Measurements from ENCODE around the gene DAPK1.

The DAPK1 gene

GRCh38 chr9:87572719-87573118 is 75.1 kb downstream of the DAPK1 start:
- no peak for DNase-seq

DNA sequence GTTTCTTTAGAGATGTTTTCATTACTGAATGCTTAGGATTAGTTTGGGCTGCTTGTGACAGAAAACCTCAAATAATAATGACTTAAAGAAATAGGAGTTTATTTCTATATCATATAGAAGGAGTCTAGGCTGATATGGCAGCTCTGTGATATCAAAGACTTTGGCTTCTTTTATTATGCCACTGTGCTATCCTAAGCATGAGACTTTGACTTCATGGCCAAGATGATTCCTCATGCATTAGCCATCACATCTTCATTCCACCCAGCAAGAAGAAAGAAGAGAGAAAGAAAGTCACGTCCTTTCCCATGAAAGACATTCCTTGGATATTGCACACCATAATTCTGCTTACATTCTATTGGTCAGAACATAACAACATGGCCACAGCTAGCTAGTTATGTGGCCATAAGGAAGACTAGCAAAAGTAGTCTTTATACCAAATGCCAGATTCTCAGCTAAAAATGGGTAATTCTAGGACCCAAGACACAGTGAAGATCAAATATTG is 76.2 kb downstream of the DAPK1 start:
- DNase-seq, result no peak

- DNase-seq, result no peak
Observed at GRCh38 chr9:87577746-87578145, 80.1 kb downstream of the DAPK1 start.

DNA sequence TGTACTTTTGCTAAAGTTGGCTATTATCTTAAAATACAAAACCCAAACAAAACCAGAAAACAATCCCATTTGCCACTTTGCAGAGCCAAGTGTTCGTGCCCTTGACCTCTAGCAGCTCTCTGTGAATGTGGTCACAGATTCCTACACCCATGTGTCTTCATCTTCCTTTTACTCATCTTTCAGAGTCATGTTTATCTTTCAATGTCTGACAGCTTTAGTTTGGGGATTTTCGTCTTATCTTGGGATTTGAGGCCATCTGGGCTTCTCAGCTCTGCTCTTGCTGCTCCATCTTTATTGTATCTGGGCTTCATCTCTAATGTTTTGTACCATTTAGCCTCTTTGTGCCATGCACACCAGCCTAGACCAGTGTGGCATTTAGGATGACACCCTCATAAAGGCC is 81.0 kb downstream of the DAPK1 start:
- DNase-seq, result no peak

DNA sequence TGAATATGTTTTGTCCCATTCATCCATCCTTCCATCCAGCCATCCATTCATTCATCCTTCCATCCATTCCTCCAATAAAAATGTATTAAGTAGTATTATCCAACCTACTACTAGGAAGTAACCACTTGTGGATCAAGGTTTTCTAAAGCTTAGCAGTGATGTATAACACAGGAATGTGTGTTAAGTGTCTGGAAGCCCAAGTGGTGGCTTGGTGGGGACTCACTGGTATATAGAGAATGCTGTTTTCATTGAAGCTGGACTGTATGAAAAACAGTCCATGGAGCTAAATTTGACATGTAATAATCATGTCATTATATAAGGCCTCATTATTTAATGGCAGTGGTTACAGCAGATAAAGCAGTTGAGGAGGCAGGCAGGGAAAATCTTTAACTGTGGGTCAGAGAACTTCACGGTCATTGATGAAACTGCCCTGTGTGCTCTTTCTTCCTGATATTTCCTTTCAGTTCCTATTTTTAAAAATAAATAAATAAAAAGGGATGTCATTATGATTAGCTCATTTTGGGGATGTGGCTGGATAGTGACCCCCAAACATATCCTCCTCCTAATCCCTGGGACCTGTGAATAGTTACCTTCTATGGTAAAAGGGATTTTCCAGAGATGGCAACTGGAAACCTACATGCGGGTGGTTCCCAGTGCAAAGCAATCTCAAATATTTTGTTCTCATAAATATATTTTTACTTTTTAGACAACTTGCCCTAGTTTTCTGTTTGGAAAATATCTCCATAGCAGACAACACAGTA is 82.3 kb downstream of the DAPK1 start:
- no peak for DNase-seq

DNA sequence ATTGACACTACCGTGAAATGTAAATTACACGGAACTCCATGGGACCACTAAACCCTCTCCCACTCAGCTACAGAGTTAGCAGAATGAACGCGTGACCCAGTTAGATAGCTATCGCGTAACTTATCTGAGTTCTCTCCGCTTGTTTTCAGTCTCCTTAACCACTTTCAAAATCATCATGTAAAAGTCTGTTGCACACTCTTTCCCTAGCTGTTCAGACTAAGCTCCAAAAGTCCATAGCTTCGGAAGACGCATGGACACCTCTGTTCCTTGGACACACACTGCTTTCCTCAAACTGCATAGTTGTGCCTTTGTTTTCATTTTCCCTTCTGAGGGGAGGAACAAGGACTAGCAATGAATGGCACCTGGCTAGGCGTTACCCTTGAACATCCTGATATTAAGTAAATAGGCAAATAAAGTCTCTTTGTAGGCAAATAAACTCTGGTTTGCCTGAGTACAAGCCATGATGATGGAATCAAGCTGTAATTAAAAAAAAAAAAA is 83.3 kb downstream of the DAPK1 start:
- no peak for DNase-seq

GRCh38 chr9:87581513-87581912 is 83.8 kb downstream of the DAPK1 start:
- DNase-seq, result no peak

GRCh38 chr9:87581949-87582637 is 84.4 kb downstream of the DAPK1 start:
- no peak for DNase-seq

GRCh38 chr9:87584326-87584725 is 86.7 kb downstream of the DAPK1 start:
- DNase-seq, result no peak

DNA sequence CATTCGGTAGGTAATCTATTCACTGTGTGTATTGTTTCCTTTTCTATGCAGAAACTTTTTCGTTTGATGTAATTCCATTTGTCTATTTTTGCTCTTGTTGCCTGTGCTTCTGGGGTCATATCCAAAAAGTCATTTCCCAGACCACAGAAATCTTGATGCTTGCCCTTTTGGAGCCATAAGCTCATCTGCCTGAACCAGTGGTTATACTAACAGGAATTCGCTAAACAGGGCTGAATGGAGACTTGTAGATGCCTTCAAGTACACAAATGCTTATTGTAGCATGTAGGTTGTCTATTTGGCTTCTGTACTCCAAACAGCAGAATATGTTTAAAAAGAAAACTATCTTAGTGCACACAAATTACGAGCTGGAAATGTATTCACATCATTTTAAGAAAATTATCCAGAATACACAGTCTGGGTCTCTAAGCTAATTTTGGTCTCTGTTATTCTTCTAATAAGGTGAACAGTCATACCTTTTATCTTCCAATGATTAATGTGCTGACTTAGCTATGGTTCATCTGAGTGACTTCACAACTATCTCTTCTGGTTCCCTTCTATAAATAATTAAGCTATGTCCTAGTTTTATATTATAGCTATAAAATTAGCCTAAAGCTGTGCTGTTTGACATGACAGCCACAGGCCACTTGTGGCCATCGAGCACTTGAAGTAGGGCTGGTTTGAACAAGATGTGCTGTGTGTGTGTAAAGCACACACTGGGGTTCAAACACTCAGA is 87.6 kb downstream of the DAPK1 start:
- DNase-seq, result no peak

GRCh38 chr9:87586731-87587355 is 89.2 kb downstream of the DAPK1 start:
- DNase-seq, result no peak

- no peak for DNase-seq
Observed at GRCh38 chr9:87587356-87587745, 89.7 kb downstream of the DAPK1 start.

DNA sequence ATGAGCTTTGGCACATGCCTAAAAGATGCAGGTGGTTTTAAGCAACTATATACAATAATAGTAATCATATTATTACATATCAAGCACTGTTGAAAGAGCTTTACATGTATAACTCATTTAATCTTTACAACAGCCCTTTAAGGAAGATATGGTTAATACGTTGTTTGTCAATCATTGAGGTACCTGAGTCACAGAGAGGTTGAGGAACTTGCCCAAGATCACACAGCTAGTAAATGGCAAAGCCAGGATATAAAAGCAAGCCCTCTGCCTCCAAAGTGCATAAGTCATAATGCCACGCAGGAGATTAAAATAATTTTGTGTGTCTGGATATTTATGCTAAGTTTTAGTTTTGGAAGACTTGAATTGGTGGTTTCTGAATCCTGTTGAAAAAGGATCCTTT is 90.2 kb downstream of the DAPK1 start:
- no peak for DNase-seq

DNA sequence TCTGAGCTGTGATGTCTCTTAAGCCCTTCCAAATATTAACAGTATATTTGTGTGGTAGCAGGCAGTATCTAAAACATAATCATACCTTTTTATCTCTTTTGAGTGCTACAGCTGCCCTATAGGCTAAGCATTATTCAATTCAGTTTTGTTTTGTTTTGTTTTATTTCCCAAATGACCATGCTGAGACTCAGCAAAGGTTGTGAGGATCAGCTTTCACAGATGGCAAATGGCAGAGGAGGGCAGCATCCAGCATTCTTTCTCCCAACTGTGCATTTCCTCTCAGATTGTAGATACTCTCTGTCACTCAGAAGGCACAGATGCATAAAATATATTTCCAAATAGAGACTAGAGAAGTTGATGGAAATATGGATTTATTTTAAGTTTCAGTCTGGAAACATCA is 90.7 kb downstream of the DAPK1 start:
- no peak for DNase-seq

DNA sequence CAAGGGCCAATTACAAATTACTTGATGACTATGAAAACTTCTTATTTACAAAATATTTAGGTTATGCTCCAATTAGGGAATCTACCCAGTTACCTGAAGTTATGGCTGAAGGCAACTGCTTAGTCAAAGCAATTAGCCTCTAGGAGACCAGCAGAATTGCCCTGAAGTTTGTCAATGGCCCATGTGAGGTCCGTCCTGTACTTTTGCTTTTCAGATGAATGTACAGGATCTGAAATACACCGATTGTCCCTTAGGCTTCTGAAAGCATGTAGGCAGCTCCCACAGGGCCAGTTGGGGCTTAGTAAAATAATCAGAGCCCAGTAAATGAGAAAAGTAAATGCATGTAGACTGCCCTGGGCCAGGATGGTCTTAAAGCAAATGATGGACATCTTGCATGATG is 93.3 kb downstream of the DAPK1 start:
- DNase-seq, result no peak

- DNase-seq, result no peak
Observed at GRCh38 chr9:87592554-87593358, 95.1 kb downstream of the DAPK1 start.

GRCh38 chr9:87593359-87593980 is 95.8 kb downstream of the DAPK1 start:
- DNase-seq, result no peak

GRCh38 chr9:87594194-87594593 is 96.5 kb downstream of the DAPK1 start:
- no peak for DNase-seq

- DNase-seq, result no peak
Observed at GRCh38 chr9:87594662-87595061, 97.0 kb downstream of the DAPK1 start.

DNA sequence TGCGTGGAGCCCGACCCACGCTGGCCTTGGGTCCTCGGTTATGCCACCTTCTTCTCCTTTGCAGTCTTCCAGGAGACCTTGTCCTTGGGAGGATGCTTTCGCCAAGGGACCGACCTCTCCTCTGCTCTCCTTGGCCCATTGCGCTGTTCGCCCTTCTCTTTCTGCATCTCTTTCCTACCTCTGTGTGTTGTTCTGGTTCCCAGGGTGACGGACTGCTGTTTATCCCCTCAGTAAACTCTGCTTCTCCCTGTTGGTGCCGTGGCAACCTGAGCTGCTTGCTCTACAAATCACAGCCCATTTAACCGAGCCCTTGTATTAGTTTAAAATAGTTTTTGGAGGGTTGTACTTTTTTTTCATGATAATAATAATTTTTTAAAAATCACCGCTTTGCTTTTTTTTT is 97.9 kb downstream of the DAPK1 start:
- no peak for DNase-seq

DNA sequence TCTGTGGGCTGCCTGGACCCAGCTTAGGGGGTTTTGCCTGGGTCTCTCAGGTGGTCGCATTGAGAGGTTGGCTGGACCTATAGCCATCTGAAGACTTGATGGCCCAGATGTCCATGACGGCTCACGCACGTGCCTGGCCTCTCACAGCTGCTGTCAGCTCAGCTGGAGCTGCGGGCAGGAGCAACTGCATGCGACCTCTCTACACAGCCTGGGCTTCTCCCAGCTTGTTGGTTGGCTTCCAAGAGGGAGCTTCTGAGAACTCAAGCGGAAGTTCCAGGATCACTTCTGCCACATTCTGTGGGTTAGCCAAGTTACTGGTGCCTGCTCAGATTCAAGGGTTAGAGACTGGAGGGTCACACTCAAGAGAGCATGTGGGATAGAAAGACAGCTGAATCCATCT is 99.2 kb downstream of the DAPK1 start:
- DNase-seq, result no peak

Measured in CD4-positive, alpha-beta T cell treated with Interleukin-21 for 1 hour (primary cell).